HEK293 (cell line): ENCODE data around the gene DISP3.

Experiments
- BCL6B ChIP-seq: fragments of 450-650 bp; formaldehyde crosslinking; IDR thresholded peaks from 2 replicates; pipeline ENCODE4 v1.5.1; 2017; ENCODE audit warnings: missing biosample characterization, missing genetic modification characterization
- CTCF ChIP-seq: fragments of 450-650 bp; formaldehyde crosslinking; IDR thresholded peaks from 2 replicates; pipeline ENCODE4 v1.5.1; 2016; ENCODE audit warnings: missing biosample characterization, missing genetic modification characterization
- KLF9 ChIP-seq: fragments of 450-650 bp; formaldehyde crosslinking; IDR thresholded peaks from 2 replicates; pipeline ENCODE4 v1.5.1; 2016; ENCODE audit warnings: missing biosample characterization, missing genetic modification characterization, low read depth
- PATZ1 ChIP-seq: fragments of 450-650 bp; formaldehyde crosslinking; IDR thresholded peaks from 2 replicates; pipeline ENCODE4 v1.5.1; 2016; ENCODE audit warnings: missing biosample characterization, missing genetic modification characterization
- ZBTB7A ChIP-seq: fragments of 450-650 bp; formaldehyde crosslinking; IDR thresholded peaks from 2 replicates; pipeline ENCODE4 v1.5.1; 2016; ENCODE audit warnings: low read depth, missing biosample characterization, missing genetic modification characterization
- ZNF274 ChIP-seq, 2 experiments: fragments of 200-500 bp in 1 of 2; fragments of 450-650 bp in 1 of 2; sonication (Bioruptor generic) in 1 of 2; formaldehyde crosslinking in 1 of 2; IDR thresholded peaks; 2 replicates each; pipeline versions ENCODE4 v1.5.1 to v1.6.1; 2014 to 2016; ENCODE audit warnings: borderline replicate concordance in 1 of 2, inconsistent platforms in 1 of 2, low read length in 1 of 2, missing biosample characterization in 1 of 2, missing genetic modification characterization in 1 of 2
- ZNF394 ChIP-seq: fragments of 450-650 bp; formaldehyde crosslinking; IDR thresholded peaks from 2 replicates; pipeline ENCODE4 v1.5.1; 2016; ENCODE audit warnings: missing biosample characterization, missing genetic modification characterization, mild to moderate bottlenecking, moderate library complexity, borderline replicate concordance
- ZNF629 ChIP-seq: fragments of 450-650 bp; formaldehyde crosslinking; IDR thresholded peaks from 2 replicates; pipeline ENCODE4 v1.5.1; 2017; ENCODE audit warnings: missing biosample characterization, missing genetic modification characterization
- ZNF830 ChIP-seq: fragments of 450-650 bp; IDR thresholded peaks from 2 replicates; pipeline ENCODE4 v1.5.0; 2018; ENCODE audit warnings: missing biosample characterization, missing genetic modification characterization, low read depth, mild to moderate bottlenecking, moderate library complexity
- TF ChIP-seq, protein P1 (sequence below): fragments of 450-650 bp; formaldehyde crosslinking; IDR thresholded peaks from 2 replicates; pipeline ENCODE4 v1.5.1; 2016; ENCODE audit warnings: missing biosample characterization, missing genetic modification characterization

- TF ChIP-seq KLF9: no peak
- TF ChIP-seq ZNF629 (tag by site-specific recombination): no peak
- no peak for TF ChIP-seq CTCF (tag by site-specific recombination)
- TF ChIP-seq ZNF274 (IDR thresholded peaks at IDR 0.05; ENCODE audit: low read length): no peak
- TF ChIP-seq ZNF274 (tag by site-specific recombination; IDR thresholded peaks at IDR 0.05; ENCODE audit: borderline replicate concordance): no peak
- TF ChIP-seq ZBTB7A (tag by site-specific recombination): no peak
- TF ChIP-seq ZNF394 (tag by site-specific recombination): no peak
- TF ChIP-seq, protein P1, sequence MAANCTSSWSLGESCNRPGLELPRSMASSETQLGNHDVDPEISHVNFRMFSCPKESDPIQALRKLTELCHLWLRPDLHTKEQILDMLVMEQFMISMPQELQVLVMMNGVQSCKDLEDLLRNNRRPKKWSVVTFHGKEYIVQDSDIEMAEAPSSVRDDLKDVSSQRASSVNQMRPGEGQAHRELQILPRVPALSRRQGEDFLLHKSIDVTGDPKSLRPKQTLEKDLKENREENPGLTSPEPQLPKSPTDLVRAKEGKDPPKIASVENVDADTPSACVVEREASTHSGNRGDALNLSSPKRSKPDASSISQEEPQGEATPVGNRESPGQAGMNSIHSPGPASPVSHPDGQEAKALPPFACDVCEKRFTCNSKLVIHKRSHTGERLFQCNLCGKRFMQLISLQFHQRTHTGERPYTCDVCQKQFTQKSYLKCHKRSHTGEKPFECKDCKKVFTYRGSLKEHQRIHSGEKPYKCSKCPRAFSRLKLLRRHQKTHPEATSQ (tag by site-specific recombination): no peak
- no peak for TF ChIP-seq BCL6B (tag by site-specific recombination)
- no peak for TF ChIP-seq ZNF830 (tag by site-specific recombination)
- TF ChIP-seq PATZ1: no peak
These were observed 46.9 kb upstream of the DISP3 start for GRCh38 chr1:11431941-11432507.
